ENCODE data around the gene PIAS1.
"Not testable (repeated sequence)": the region's sequence is repeated elsewhere in the genome, so short reads cannot be mapped to it uniquely, and the experiment has no call there.

Gene PIAS1

GRCh38 chr15:68218847-68219798 is 165.0 kb downstream of the PIAS1 start:
- DNase-seq (ENCODE audit: low read depth in 3 of 3), result no peak

- no peak for DNase-seq (ENCODE audit: low read depth in 3 of 3)
Observed at GRCh38 chr15:68220489-68220888, 166.4 kb downstream of the PIAS1 start.

- DNase-seq (ENCODE audit: low read depth in 3 of 3), result no peak
Observed at GRCh38 chr15:68220967-68221366, 166.9 kb downstream of the PIAS1 start.

- not testable (repeated sequence) for DNase-seq (ENCODE audit: low read depth in 3 of 3)
Observed at GRCh38 chr15:68221530-68222431, 167.7 kb downstream of the PIAS1 start.

GRCh38 chr15:68222432-68222743 is 168.3 kb downstream of the PIAS1 start:
- DNase-seq (ENCODE audit: low read depth in 3 of 3), result not testable (repeated sequence)

GRCh38 chr15:68223171-68223570 is 169.1 kb downstream of the PIAS1 start:
- no peak for DNase-seq (ENCODE audit: low read depth in 3 of 3)

GRCh38 chr15:68224108-68224507 is 170.0 kb downstream of the PIAS1 start:
- no peak for DNase-seq (ENCODE audit: low read depth in 3 of 3)

GRCh38 chr15:68224546-68225250 is 170.6 kb downstream of the PIAS1 start:
- DNase-seq (ENCODE audit: low read depth in 3 of 3), result no peak

- not testable (repeated sequence) for DNase-seq (ENCODE audit: low read depth in 3 of 3)
Observed at GRCh38 chr15:68225442-68225841, 171.3 kb downstream of the PIAS1 start.

- no peak for DNase-seq (ENCODE audit: low read depth in 3 of 3)
Observed at GRCh38 chr15:68227643-68228142, 173.6 kb downstream of the PIAS1 start.

GRCh38 chr15:68228143-68228970 is 174.2 kb downstream of the PIAS1 start:
- DNase-seq (ENCODE audit: low read depth in 3 of 3), result no peak

GRCh38 chr15:68228971-68229385 is 174.9 kb downstream of the PIAS1 start:
- DNase-seq (ENCODE audit: low read depth in 3 of 3), result no peak

GRCh38 chr15:68229386-68230156 is 175.5 kb downstream of the PIAS1 start, which contains the start of gene CLN6:
TSS of gene CLN6 (minus strand) at chr15:68229728. CDS start at chr15:68229584, 144 bp downstream.
- peak; percentile 64 to 79 (median 67) for DNase-seq (ENCODE audit: low read depth in 3 of 3)

GRCh38 chr15:68230157-68231100 is 176.3 kb downstream of the PIAS1 start:
- no peak for DNase-seq (ENCODE audit: low read depth in 3 of 3)

- no peak for DNase-seq (ENCODE audit: low read depth in 3 of 3)
Observed at GRCh38 chr15:68231102-68231818, 177.1 kb downstream of the PIAS1 start.

GRCh38 chr15:68232449-68232848 is 178.3 kb downstream of the PIAS1 start:
- DNase-seq (ENCODE audit: low read depth in 3 of 3), result no peak

GRCh38 chr15:68232937-68233336 is 178.8 kb downstream of the PIAS1 start:
- no peak for DNase-seq (ENCODE audit: low read depth in 3 of 3)

- no peak for DNase-seq (ENCODE audit: low read depth in 3 of 3)
Observed at GRCh38 chr15:68234060-68234459, 179.9 kb downstream of the PIAS1 start.

All from stimulated activated CD4-positive, alpha-beta T cell treated with anti-CD3 and anti-CD28 coated beads, TNF-alpha, amount 100 ng/mL, for 24 hours (primary cell).